HG03103 (cell line): ENCODE measurements around the gene TTLL9.

Experiments
- ATAC-seq: cut with Tn5 transposase; IDR thresholded peaks from one replicate; pipeline ENCODE4 v1.9.1; 2021; ENCODE audit warnings: low read depth; ENCODE audit not compliant: unreplicated experiment

Gene TTLL9

GRCh38 chr20:31972471-31973021, 102.1 kb downstream of the TTLL9 start:
- ATAC-seq: no peak

- ATAC-seq: no peak
Observed at GRCh38 chr20:31974296-31974695, 103.9 kb downstream of the TTLL9 start.

- no peak for ATAC-seq
Observed at GRCh38 chr20:31974951-31975487, 104.6 kb downstream of the TTLL9 start.

GRCh38 chr20:31975874-31976273, 105.4 kb downstream of the TTLL9 start:
- ATAC-seq: no peak

GRCh38 chr20:31977080-31977479, 106.6 kb downstream of the TTLL9 start:
- ATAC-seq: no peak

GRCh38 chr20:31979713-31980426, 109.4 kb downstream of the TTLL9 start:
- no peak for ATAC-seq

- ATAC-seq: no peak
Observed at GRCh38 chr20:31981784-31982183, 111.3 kb downstream of the TTLL9 start.

GRCh38 chr20:31984981-31985471, 114.6 kb downstream of the TTLL9 start:
- ATAC-seq: no peak

GRCh38 chr20:31987744-31988143, 117.3 kb downstream of the TTLL9 start:
- no peak for ATAC-seq

- ATAC-seq: no peak
Observed at GRCh38 chr20:31988430-31989015, 118.1 kb downstream of the TTLL9 start.

GRCh38 chr20:31989030-31989645, 118.7 kb downstream of the TTLL9 start:
- no peak for ATAC-seq

GRCh38 chr20:31990641-31991338, 120.4 kb downstream of the TTLL9 start:
- ATAC-seq: no peak

GRCh38 chr20:31991339-31991705, 120.9 kb downstream of the TTLL9 start:
- ATAC-seq: no peak

- no peak for ATAC-seq
Observed at GRCh38 chr20:31992086-31992485, 121.7 kb downstream of the TTLL9 start.
